Esophagus squamous epithelium (tissue), 5 donors: ENCODE results near the gene TRAPPC3L. TPM values are rescaled to one million over a fixed set of nuclear protein-coding genes. Genes with fewer than 3 reads are reported as not detected.

Experiments
- DNase-seq: peaks from one replicate; lab custom pipeline; 2025; lab: John Stamatoyannopoulos, UW
- H3K27ac ChIP-seq, 4 donors: fragments of 200-600 bp; sonication (generic); one replicate each; pipeline ENCODE4 v1.5.1; 2016 to 2019; ENCODE audit warnings: mild to moderate bottlenecking in 1 of 4
- H3K27me3 ChIP-seq, 4 donors: fragments of 200-600 bp; sonication (generic); 1 replicate in 3 of 4; 2 replicates in 1 of 4; pipeline versions ENCODE4 v1.5.1 to v1.6.0; 2017 to 2021; ENCODE audit warnings: antibody characterized with exemption in 1 of 4
- H3K36me3 ChIP-seq, 3 donors: fragments of 200-600 bp; sonication (generic); one replicate each; pipeline ENCODE4 v1.5.1; 2016 to 2019
- H3K4me1 ChIP-seq, 3 donors: fragments of 200-600 bp; sonication (generic); one replicate each; pipeline ENCODE4 v1.5.1; 2017 to 2019
- H3K4me3 ChIP-seq, 4 donors: fragments of 200-600 bp; sonication (generic); 1 replicate in 3 of 4; 2 replicates in 1 of 4; pipeline ENCODE4 v1.5.1; 2016 to 2019; ENCODE audit warnings: mild to moderate bottlenecking in 2 of 4, moderate library complexity in 1 of 4
- H3K9me3 ChIP-seq, 3 donors: fragments of 200-600 bp; sonication (generic); one replicate each; pipeline ENCODE4 v1.5.1; 2016 to 2019
- CTCF ChIP-seq, 6 experiments: fragments of 450-650 bp in 4 of 6; fragments of 200-600 bp in 2 of 6; sonication (generic) in 2 of 6; IDR thresholded peaks; one replicate each; pipeline ENCODE4 v1.5.1; 2016 to 2019; ENCODE audit warnings: antibody characterized with exemption in 6 of 6, mild to moderate bottlenecking in 4 of 6, moderate library complexity in 4 of 6
- POLR2A ChIP-seq, 4 donors: fragments of 450-650 bp; IDR thresholded peaks; one replicate each; pipeline ENCODE4 v1.6.1; 2017; ENCODE audit warnings: antibody characterized with exemption in 4 of 4, mild to moderate bottlenecking in 4 of 4, moderate library complexity in 3 of 4
- WGBS, 2 donors: methylation state at CpG; one replicate each; pipeline ENCODE4 v1.1.5; 2018; 5-methylcytosine and 5-hydroxymethylcytosine counted together
- intact Hi-C: fragments of 100-400 bp; cut with DNase I; formaldehyde crosslinking; loops from one replicate; pipeline ENCODE4 v1.15.0; 2022
- total RNA-seq, 4 donors: library from RNA; depleted of rRNA; stranded (reverse); fragments of >200 nt; gene quantifications; one replicate each; pipeline ENCODE4 v1.1.0, GENCODE V29; 2016
- donor health status: DM: yes; HTN: yes; CAD: no.

Gene TRAPPC3L
- not detected for total RNA-seq

GRCh38 chr6:116545651-116546050 is at the start of gene TRAPPC3L:
TRAPPC3L (minus strand) TSS chr6:116545684; CDS start chr6:116545514, 170 bp downstream.
- TF ChIP-seq CTCF (IDR thresholded peaks at IDR 0.05) (no peak), POLR2A (IDR thresholded peaks at IDR 0.05) (no peak)
- no peak for DNase-seq
- no peak within 1 kb of the TSS for H3K4me3 ChIP-seq
- H3K9me3 ChIP-seq: no peaks in the 10 kb centered on the region
- intact Hi-C loops: no loop called here
- H3K36me3 ChIP-seq: no peaks in the 10 kb centered on the region
- peaks cover 0 to 9% (median 0%) of the 10 kb centered on the region in 4 donors for H3K27me3 ChIP-seq
- no peak within 1 kb of the TSS for H3K27ac ChIP-seq
- WGBS, 2 donors: 26 to 29% methylated on average over 4 of the region's 4 CpGs
- no peaks in the 10 kb centered on the region for H3K4me1 ChIP-seq

DNA sequence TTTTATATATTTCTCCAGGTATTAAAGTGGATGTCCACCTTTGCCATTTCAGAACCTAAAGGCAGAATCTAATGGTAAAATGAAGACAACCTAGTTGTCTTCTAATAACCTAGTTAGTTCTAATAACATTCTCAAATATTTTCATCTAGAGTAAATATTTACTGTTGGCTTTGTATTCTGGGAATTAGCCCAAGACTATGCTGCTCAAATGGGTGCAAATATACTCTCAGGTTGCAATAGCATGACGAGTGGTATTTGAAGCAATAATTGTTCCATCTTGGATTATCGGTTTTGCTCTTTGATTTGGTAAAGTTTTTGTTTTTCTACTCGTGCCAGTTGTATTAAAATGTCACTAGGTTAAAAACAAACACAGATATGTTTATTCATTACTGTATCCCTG is 49.8 kb upstream of the TRAPPC3L start:
- intact Hi-C loops: no loop called here
- no peak overlapping the region for H3K4me3 ChIP-seq
- WGBS, 2 donors: 45 to 49% methylated on average over 3 of the region's 3 CpGs
- H3K27me3 ChIP-seq: no peaks in the 10 kb centered on the region
- no peak overlapping the region for H3K27ac ChIP-seq
- DNase-seq: no peak
- no peaks in the 10 kb centered on the region for H3K4me1 ChIP-seq
- TF ChIP-seq CTCF (IDR thresholded peaks at IDR 0.05) (no peak), POLR2A (IDR thresholded peaks at IDR 0.05) (no peak)
- H3K36me3 ChIP-seq: peaks cover 0 to 59% (median 6%) of the 10 kb centered on the region in 3 donors
- H3K9me3 ChIP-seq: no peaks in the 10 kb centered on the region

GRCh38 chr6:116586738-116587137 is 41.3 kb upstream of the TRAPPC3L start:
- intact Hi-C loops: no loop called here
- Histone ChIP-seq H3K27ac (no peak overlapping the region), H3K36me3 (peaks cover 0 to 80% (median 5%) of the 10 kb centered on the region in 3 donors), H3K27me3 (no peaks in the 10 kb centered on the region), H3K4me1 (no peaks in the 10 kb centered on the region), H3K4me3 (no peak overlapping the region), H3K9me3 (no peaks in the 10 kb centered on the region)
- DNase-seq: no peak
- WGBS, 2 donors: 94 to 95% methylated on average over 2 of the region's 2 CpGs
- no peak for TF ChIP-seq CTCF (IDR thresholded peaks at IDR 0.05)
- no peak for TF ChIP-seq POLR2A (IDR thresholded peaks at IDR 0.05)

GRCh38 chr6:116586276-116586675 is 40.8 kb upstream of the TRAPPC3L start:
- Histone ChIP-seq H3K27ac (no peak overlapping the region), H3K4me1 (no peaks in the 10 kb centered on the region), H3K9me3 (no peaks in the 10 kb centered on the region), H3K4me3 (no peak overlapping the region), H3K27me3 (no peaks in the 10 kb centered on the region), H3K36me3 (peaks cover 0 to 79% (median under 1%) of the 10 kb centered on the region in 3 donors)
- no peak for DNase-seq
- TF ChIP-seq CTCF (IDR thresholded peaks at IDR 0.05) (no peak), POLR2A (IDR thresholded peaks at IDR 0.05) (no peak)
- intact Hi-C loops: no loop called here

DNA sequence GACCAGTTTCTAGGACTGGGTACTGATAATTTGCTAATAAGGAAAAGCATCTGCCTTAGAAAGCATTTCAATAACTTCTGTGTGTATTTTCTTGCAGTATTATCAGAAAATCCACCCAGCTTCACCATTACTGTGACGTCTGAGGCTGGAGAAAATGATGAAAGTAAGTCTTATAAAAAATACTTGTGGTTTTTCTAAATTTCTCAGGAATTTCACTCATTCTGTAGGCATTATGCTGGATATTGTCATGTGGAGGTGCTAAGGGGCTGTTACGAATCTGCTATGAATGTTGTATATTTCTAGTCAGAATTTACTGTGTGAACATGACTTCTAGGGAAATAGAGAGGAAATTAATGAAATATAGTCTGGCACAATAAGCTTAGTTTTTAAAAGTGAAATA is 34.7 kb upstream of the TRAPPC3L start:
- TF ChIP-seq POLR2A (IDR thresholded peaks at IDR 0.05) (no peak), CTCF (IDR thresholded peaks at IDR 0.05) (no peak)

More for the DNA sequence above, 34.7 kb upstream of the TRAPPC3L start:
- WGBS, 2 donors: 87 to 89% methylated on average over 2 of the region's 2 CpGs
- intact Hi-C loops: no loop called here
- H3K27me3 ChIP-seq: no peaks in the 10 kb centered on the region
- H3K9me3 ChIP-seq: no peaks in the 10 kb centered on the region
- H3K4me3 ChIP-seq: no peak overlapping the region
- peaks cover 0 to 10% (median 0%) of the 10 kb centered on the region in 3 donors for H3K4me1 ChIP-seq
- H3K27ac ChIP-seq: no peak overlapping the region
- DNase-seq: no peak
- H3K36me3 ChIP-seq: peaks cover 0 to 70% (median 0%) of the 10 kb centered on the region in 3 donors
